ENCODE data around the gene ATXN2.

GRCh38 chr12:111409403-111409779, 189.7 kb downstream of the ATXN2 start:
- TF ChIP-seq, protein P1, sequence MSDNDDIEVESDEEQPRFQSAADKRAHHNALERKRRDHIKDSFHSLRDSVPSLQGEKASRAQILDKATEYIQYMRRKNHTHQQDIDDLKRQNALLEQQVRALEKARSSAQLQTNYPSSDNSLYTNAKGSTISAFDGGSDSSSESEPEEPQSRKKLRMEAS (IDR thresholded peaks at IDR 0.05) = no peak
- TF ChIP-seq REST (IDR thresholded peaks at IDR 0.05; ENCODE audit: low read depth) (no peak), ZBTB7A (IDR thresholded peaks at IDR 0.05; ENCODE audit: low read depth) (no peak), CEBPB (IDR thresholded peaks at IDR 0.05) (no peak), TAF1 (IDR thresholded peaks at IDR 0.05; ENCODE audit: low read depth) (no peak), YY1 (IDR thresholded peaks at IDR 0.05; ENCODE audit: low read depth) (no peak), CREB1 (IDR thresholded peaks at IDR 0.05; ENCODE audit: low read depth) (no peak), EP300 (IDR thresholded peaks at IDR 0.05; ENCODE audit: borderline replicate concordance) (no peak), EGR1 (IDR thresholded peaks at IDR 0.05) (no peak)

Data from Ishikawa (cell line).